NCI-H1092 (cell line): ENCODE results near the gene ARHGEF7.

Source experiments
- DNase-seq: peaks from one replicate; lab custom pipeline; 2025; lab: John Stamatoyannopoulos, UW

Gene ARHGEF7

GRCh38 chr13:111303559-111303958 is 188.4 kb downstream of the ARHGEF7 start:
- DNase-seq = no peak

GRCh38 chr13:111304041-111304544 is 189.0 kb downstream of the ARHGEF7 start:
- no peak for DNase-seq

GRCh38 chr13:111304603-111305289 is 189.6 kb downstream of the ARHGEF7 start:
- DNase-seq = no peak

- no peak for DNase-seq
Observed at GRCh38 chr13:111312944-111313590, 198.0 kb downstream of the ARHGEF7 start.

- no peak for DNase-seq
Observed at GRCh38 chr13:111313911-111314425, 198.9 kb downstream of the ARHGEF7 start.

GRCh38 chr13:111314852-111315251 is 199.7 kb downstream of the ARHGEF7 start:
- DNase-seq = no peak

- DNase-seq = no peak
Observed at GRCh38 chr13:111315347-111315995, 200.4 kb downstream of the ARHGEF7 start.

GRCh38 chr13:111316161-111316730 is 201.1 kb downstream of the ARHGEF7 start:
- DNase-seq = no peak

- DNase-seq = no peak
Observed at GRCh38 chr13:111317042-111317550, 202.0 kb downstream of the ARHGEF7 start.

GRCh38 chr13:111317571-111318345 is 202.6 kb downstream of the ARHGEF7 start:
- no peak for DNase-seq

GRCh38 chr13:111318386-111318785 is 203.3 kb downstream of the ARHGEF7 start:
- DNase-seq = no peak

- no peak for DNase-seq
Observed at GRCh38 chr13:111319521-111319920, 204.4 kb downstream of the ARHGEF7 start.

GRCh38 chr13:111319998-111320911 is 205.1 kb downstream of the ARHGEF7 start, which contains the start of gene TEX29:
Gene TEX29, plus strand, starts transcription at chr13:111320642. Its CDS starts 249 bp downstream, at chr13:111320891.
- DNase-seq = no peak

GRCh38 chr13:111322001-111322915 is 207.1 kb downstream of the ARHGEF7 start:
- DNase-seq = no peak

GRCh38 chr13:111322916-111323331 is 207.8 kb downstream of the ARHGEF7 start:
- no peak for DNase-seq

- DNase-seq = no peak
Observed at GRCh38 chr13:111323549-111323948, 208.4 kb downstream of the ARHGEF7 start.

GRCh38 chr13:111323950-111324651 is 209.0 kb downstream of the ARHGEF7 start:
- DNase-seq = no peak

- DNase-seq = no peak
Observed at GRCh38 chr13:111324736-111325135, 209.6 kb downstream of the ARHGEF7 start.
